Measurements from ENCODE around the gene COL18A1. TPM values are rescaled to one million over a fixed set of nuclear protein-coding genes. Genes with fewer than 3 reads are reported as not detected.
"Not testable (repeated sequence)": the region's sequence is repeated elsewhere in the genome, so short reads cannot be mapped to it uniquely, and the experiment has no call there.

COL18A1 gene
- total and polyA plus RNA-seq, 2 donors (not counting 1 experiment from before 2014, with no cell fraction given), result 15.6 to 24.7 TPM

DNA sequence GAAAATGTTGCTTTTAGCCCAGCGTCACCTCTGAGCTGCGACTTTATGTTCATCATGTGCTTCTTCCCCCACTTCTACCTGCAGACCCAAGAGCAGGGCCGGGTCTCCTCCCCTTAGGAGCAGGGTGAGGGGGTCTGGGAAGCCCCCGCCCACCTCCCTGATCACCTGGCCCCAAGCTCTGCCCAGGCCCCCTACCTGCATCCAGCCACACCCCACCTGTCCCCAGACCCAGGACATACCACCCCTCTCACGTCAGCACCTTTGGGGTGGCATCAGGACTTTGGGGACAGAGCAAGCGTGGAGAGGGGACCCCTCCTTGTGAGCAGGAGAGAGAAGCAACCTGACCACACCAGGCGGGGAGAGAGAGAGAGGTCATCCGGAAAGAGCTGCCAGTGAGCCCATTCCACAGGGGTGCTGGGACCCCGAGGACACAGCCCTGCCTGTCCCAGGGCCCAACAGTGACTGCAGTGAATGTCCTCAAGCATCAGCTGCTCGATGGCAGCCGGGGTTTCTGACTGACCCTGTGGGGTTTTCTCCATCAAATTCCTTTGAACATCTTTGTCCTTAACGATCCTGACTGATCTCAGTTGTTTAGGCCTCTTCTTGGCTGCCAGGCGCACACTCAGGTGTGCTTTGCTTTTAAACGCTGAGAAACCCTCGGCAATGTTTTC is 42.8 kb upstream of the COL18A1 start:
- no peaks in the 10 kb centered on the region for H3K4me1 ChIP-seq (ENCODE audit: control insufficient read depth in 2 of 2, insufficient read depth in 2 of 2, low read length in 2 of 2)
- H3K27me3 Mint-ChIP-seq, result peaks cover 8% of the 10 kb centered on the region
- no peak overlapping the region for H3K4me3 ChIP-seq (ENCODE audit: control extremely low read depth in 1 of 5, extremely low read depth in 1 of 5, insufficient read depth in 1 of 5, low read depth in 2 of 5, low read length in 4 of 5)
- no peak overlapping the region for H3K27ac Mint-ChIP-seq
- H3K27me3 ChIP-seq (replicated peaks in 1 of 4; ENCODE audit: control extremely low read depth in 1 of 4, control insufficient read depth in 3 of 4, insufficient read depth in 4 of 4, low read length in 3 of 4), result no peaks in the 10 kb centered on the region
- POLR2A ChIA-PET, result no interaction called here
- no peaks in the 10 kb centered on the region for H4K20me1 ChIP-seq (ENCODE audit: control insufficient read depth, insufficient read depth, low read length, poor library complexity, severe bottlenecking)
- WGBS (ENCODE audit: insufficient coverage), result 88% methylated on average over 13 of the region's 15 CpGs
- H3K4me2 ChIP-seq (replicated peaks; ENCODE audit: low read depth, low read length, poor library complexity, severe bottlenecking), result no peak overlapping the region
- no peaks in the 10 kb centered on the region for H3K36me3 ChIP-seq (replicated peaks in 1 of 2; ENCODE audit: control extremely low read depth in 1 of 2, control insufficient read depth in 1 of 2, extremely low read depth in 1 of 2, insufficient read depth in 2 of 2, low read length in 1 of 2)
- no peaks in the 10 kb centered on the region for H3K9me3 Mint-ChIP-seq (ENCODE audit: insufficient read depth)
- no peaks in the 10 kb centered on the region for H3K9me3 ChIP-seq (ENCODE audit: control extremely low read depth in 1 of 3, control insufficient read depth in 2 of 3, insufficient read depth in 1 of 3, low read length in 2 of 3)
- H3K4me3 Mint-ChIP-seq, result no peak overlapping the region
- H3K9ac ChIP-seq (ENCODE audit: low read length), result no peak overlapping the region
- intact Hi-C loops (cut with micrococcal nuclease), result no loop called here
- TF ChIP-seq EZH2 (IDR thresholded peaks at IDR 0.05; ENCODE audit: borderline replicate concordance, insufficient read depth, low read depth, low read length, poor library complexity, severe bottlenecking), result no peak
- TF ChIP-seq, protein P1, sequence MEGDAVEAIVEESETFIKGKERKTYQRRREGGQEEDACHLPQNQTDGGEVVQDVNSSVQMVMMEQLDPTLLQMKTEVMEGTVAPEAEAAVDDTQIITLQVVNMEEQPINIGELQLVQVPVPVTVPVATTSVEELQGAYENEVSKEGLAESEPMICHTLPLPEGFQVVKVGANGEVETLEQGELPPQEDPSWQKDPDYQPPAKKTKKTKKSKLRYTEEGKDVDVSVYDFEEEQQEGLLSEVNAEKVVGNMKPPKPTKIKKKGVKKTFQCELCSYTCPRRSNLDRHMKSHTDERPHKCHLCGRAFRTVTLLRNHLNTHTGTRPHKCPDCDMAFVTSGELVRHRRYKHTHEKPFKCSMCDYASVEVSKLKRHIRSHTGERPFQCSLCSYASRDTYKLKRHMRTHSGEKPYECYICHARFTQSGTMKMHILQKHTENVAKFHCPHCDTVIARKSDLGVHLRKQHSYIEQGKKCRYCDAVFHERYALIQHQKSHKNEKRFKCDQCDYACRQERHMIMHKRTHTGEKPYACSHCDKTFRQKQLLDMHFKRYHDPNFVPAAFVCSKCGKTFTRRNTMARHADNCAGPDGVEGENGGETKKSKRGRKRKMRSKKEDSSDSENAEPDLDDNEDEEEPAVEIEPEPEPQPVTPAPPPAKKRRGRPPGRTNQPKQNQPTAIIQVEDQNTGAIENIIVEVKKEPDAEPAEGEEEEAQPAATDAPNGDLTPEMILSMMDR (IDR thresholded peaks at IDR 0.05), result no peak
- CTCF ChIA-PET, result no interaction called here
- ATAC-seq (ENCODE audit: low read depth) (no peak), DNase-seq (no peak)
- no peak overlapping the region for H2AFZ ChIP-seq (ENCODE audit: insufficient read depth, low read depth, low read length, poor library complexity, severe bottlenecking)
- H3K27ac ChIP-seq (ENCODE audit: low read length in 2 of 2), result no peak overlapping the region
- peaks cover 3% of the 10 kb centered on the region for H3K4me1 Mint-ChIP-seq
- H3K79me2 ChIP-seq (ENCODE audit: control insufficient read depth, insufficient read depth, low read length), result no peaks in the 10 kb centered on the region

- H3K27me3 ChIP-seq (replicated peaks in 1 of 4; ENCODE audit: control extremely low read depth in 1 of 4, control insufficient read depth in 3 of 4, insufficient read depth in 4 of 4, low read length in 3 of 4), result no peaks in the 10 kb centered on the region
- H3K27ac Mint-ChIP-seq, result no peak overlapping the region
- H3K4me3 ChIP-seq (ENCODE audit: control extremely low read depth in 1 of 5, extremely low read depth in 1 of 5, insufficient read depth in 1 of 5, low read depth in 2 of 5, low read length in 4 of 5), result no peak overlapping the region
- H3K4me2 ChIP-seq (replicated peaks; ENCODE audit: low read depth, low read length, poor library complexity, severe bottlenecking), result no peak overlapping the region
- no peak overlapping the region for H2AFZ ChIP-seq (ENCODE audit: insufficient read depth, low read depth, low read length, poor library complexity, severe bottlenecking)
- TF ChIP-seq, protein P1 (IDR thresholded peaks at IDR 0.05), result no peak
- TF ChIP-seq EZH2 (IDR thresholded peaks at IDR 0.05; ENCODE audit: borderline replicate concordance, insufficient read depth, low read depth, low read length, poor library complexity, severe bottlenecking), result no peak
- H3K4me1 ChIP-seq (ENCODE audit: control insufficient read depth in 2 of 2, insufficient read depth in 2 of 2, low read length in 2 of 2), result no peaks in the 10 kb centered on the region
- H3K4me3 Mint-ChIP-seq, result no peak overlapping the region
- ChIA-PET CTCF (no interaction called here), POLR2A (no interaction called here)
- peaks cover 8% of the 10 kb centered on the region for H3K27me3 Mint-ChIP-seq
- H3K9me3 ChIP-seq (ENCODE audit: control extremely low read depth in 1 of 3, control insufficient read depth in 2 of 3, insufficient read depth in 1 of 3, low read length in 2 of 3), result no peaks in the 10 kb centered on the region
- H3K79me2 ChIP-seq (ENCODE audit: control insufficient read depth, insufficient read depth, low read length), result no peaks in the 10 kb centered on the region
- no peaks in the 10 kb centered on the region for H4K20me1 ChIP-seq (ENCODE audit: control insufficient read depth, insufficient read depth, low read length, poor library complexity, severe bottlenecking)
- no peak for ATAC-seq (ENCODE audit: low read depth)
- DNase-seq, result no peak
- H3K36me3 ChIP-seq (replicated peaks in 1 of 2; ENCODE audit: control extremely low read depth in 1 of 2, control insufficient read depth in 1 of 2, extremely low read depth in 1 of 2, insufficient read depth in 2 of 2, low read length in 1 of 2), result no peaks in the 10 kb centered on the region
- no peak overlapping the region for H3K9ac ChIP-seq (ENCODE audit: low read length)
- H3K9me3 Mint-ChIP-seq (ENCODE audit: insufficient read depth), result no peaks in the 10 kb centered on the region
- intact Hi-C loops (cut with micrococcal nuclease), result no loop called here
- no peak overlapping the region for H3K27ac ChIP-seq (ENCODE audit: low read length in 2 of 2)
- WGBS (ENCODE audit: insufficient coverage), result 89% methylated on average over 9 of the region's 14 CpGs
- H3K4me1 Mint-ChIP-seq, result peaks cover 3% of the 10 kb centered on the region
These were observed 42.2 kb upstream of the COL18A1 start for GRCh38 chr21:45362748-45363145.

- H3K9me3 Mint-ChIP-seq (ENCODE audit: insufficient read depth); H4K20me1 ChIP-seq (ENCODE audit: control insufficient read depth, insufficient read depth, low read length, poor library complexity, severe bottlenecking); H3K4me1 ChIP-seq (ENCODE audit: control insufficient read depth in 2 of 2, insufficient read depth in 2 of 2, low read length in 2 of 2); H3K4me2 ChIP-seq (replicated peaks; ENCODE audit: low read depth, low read length, poor library complexity, severe bottlenecking); H3K27ac Mint-ChIP-seq; POLR2A ChIA-PET; H3K27me3 Mint-ChIP-seq; H2AFZ ChIP-seq (ENCODE audit: insufficient read depth, low read depth, low read length, poor library complexity, severe bottlenecking); H3K27ac ChIP-seq (ENCODE audit: low read length in 2 of 2); ATAC-seq (ENCODE audit: low read depth); H3K4me3 Mint-ChIP-seq; H3K79me2 ChIP-seq (ENCODE audit: control insufficient read depth, insufficient read depth, low read length); H3K4me1 Mint-ChIP-seq; H3K9me3 ChIP-seq (ENCODE audit: control extremely low read depth in 1 of 3, control insufficient read depth in 2 of 3, insufficient read depth in 1 of 3, low read length in 2 of 3); DNase-seq; H3K27me3 ChIP-seq (replicated peaks in 1 of 4; ENCODE audit: control extremely low read depth in 1 of 4, control insufficient read depth in 3 of 4, insufficient read depth in 4 of 4, low read length in 3 of 4); H3K4me3 ChIP-seq (ENCODE audit: control extremely low read depth in 1 of 5, extremely low read depth in 1 of 5, insufficient read depth in 1 of 5, low read depth in 2 of 5, low read length in 4 of 5); H3K9ac ChIP-seq (ENCODE audit: low read length); CTCF ChIA-PET; intact Hi-C loops (cut with micrococcal nuclease); H3K36me3 ChIP-seq (replicated peaks in 1 of 2; ENCODE audit: control extremely low read depth in 1 of 2, control insufficient read depth in 1 of 2, extremely low read depth in 1 of 2, insufficient read depth in 2 of 2, low read length in 1 of 2): not testable (repeated sequence)
- 92% methylated on average over 19 of the region's 19 CpGs for WGBS (ENCODE audit: insufficient coverage)
These were observed 41.7 kb upstream of the COL18A1 start for GRCh38 chr21:45363272-45363671.
